ENCODE measurements around the gene IL23A.
A peak's percentile ranks its signal among the peaks of the same experiment; 100 is the strongest.
"Not testable (repeated sequence)": the region's sequence is repeated elsewhere in the genome, so short reads cannot be mapped to it uniquely, and the experiment has no call there.

Gene IL23A, protein sequence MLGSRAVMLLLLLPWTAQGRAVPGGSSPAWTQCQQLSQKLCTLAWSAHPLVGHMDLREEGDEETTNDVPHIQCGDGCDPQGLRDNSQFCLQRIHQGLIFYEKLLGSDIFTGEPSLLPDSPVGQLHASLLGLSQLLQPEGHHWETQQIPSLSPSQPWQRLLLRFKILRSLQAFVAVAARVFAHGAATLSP

DNA sequence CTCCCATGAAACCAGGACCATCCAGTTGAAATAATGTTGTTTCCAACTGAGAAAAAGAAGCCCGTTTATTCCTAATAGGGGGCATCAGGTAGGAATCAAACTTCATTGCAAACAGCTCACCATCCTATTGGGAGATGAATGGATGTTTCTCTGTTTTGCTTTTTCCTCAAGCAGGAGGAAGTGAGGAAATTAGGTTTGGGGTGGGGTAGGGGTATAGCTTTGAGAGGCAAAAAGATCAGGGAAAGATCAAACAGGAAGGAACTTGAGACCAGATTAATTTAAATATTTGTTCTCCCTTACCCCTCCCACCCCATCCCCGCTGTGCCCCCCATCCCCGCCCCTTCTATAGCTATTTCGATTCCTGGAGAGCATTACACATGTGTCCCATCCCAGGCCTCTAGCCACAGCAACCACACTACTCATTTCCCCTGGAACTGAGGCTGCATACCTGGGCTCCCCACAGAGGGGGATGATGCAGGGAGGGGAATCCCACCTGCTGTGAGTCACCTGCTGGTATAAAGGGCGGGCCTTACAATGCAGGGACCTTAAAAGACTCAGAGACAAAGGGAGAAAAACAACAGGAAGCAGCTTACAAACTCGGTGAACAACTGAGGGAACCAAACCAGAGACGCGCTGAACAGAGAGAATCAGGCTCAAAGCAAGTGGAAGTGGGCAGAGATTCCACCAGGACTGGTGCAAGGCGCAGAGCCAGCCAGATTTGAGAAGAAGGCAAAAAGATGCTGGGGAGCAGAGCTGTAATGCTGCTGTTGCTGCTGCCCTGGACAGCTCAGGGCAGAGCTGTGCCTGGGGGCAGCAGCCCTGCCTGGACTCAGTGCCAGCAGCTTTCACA is at the start of gene IL23A:
TSS of gene IL23A (plus strand) at position 577 of the 850 bp plus-strand sequence. CDS start at position 738, 161 bp downstream.
- no peak for DNase-seq

DNA sequence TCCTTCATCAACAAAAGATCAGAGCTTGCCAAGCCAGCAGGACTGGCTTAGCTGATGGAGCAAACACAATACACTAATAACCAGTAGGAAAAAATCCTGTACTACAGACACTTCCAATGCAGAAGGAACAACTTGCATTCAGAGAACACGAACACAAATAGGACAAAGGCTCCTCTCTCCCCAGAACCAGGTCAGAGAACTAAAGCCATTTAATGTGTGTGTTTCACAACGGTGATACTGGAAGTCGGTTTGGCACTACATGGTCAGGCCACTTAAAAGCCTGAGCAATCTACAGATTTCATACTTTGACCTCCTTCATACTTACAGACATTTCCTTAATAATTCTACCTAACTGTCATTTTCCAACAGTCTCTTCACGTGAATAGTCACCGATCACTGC is 44.9 kb upstream of the IL23A start:
- no peak for DNase-seq

- DNase-seq: no peak
Observed at GRCh38 chr12:56296295-56296694, 42.4 kb upstream of the IL23A start.

- no peak for DNase-seq
Observed at GRCh38 chr12:56297400-56297799, 41.3 kb upstream of the IL23A start.

GRCh38 chr12:56298828-56299227 is 39.9 kb upstream of the IL23A start:
- DNase-seq: no peak

DNA sequence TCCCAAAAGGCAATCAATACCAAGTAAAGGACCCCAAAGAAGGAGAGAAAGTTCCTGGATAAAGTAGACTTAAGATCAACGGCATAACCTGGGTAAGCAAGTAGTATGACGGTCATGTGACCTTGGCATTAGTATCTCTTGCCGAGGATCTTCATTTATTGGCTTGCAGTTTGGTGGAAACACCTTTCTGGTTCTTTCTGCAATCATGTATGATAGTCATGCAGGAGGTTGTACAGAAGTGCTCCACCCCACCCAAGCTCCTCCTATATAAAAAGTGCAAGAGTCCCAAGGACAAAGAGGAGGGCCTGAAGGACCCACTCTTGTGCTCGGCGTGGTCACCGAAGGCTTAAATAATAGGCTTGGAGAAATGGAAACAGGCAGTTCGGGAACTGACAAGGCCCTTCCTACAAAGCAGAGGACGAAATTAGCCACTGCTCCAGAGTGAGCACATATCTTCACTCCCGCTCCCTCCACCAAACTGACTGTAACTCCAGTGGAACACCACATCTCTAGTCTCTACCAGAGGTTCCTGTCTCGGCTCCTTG is 39.3 kb upstream of the IL23A start:
- no peak for DNase-seq

- peak; percentile 97 to 98 for DNase-seq
Observed at GRCh38 chr12:56299853-56300643, 38.6 kb upstream of the IL23A start, which contains the start of gene CS. CS (minus strand) TSS chr12:56300330; CDS start chr12:56300201, 129 bp downstream.

DNA sequence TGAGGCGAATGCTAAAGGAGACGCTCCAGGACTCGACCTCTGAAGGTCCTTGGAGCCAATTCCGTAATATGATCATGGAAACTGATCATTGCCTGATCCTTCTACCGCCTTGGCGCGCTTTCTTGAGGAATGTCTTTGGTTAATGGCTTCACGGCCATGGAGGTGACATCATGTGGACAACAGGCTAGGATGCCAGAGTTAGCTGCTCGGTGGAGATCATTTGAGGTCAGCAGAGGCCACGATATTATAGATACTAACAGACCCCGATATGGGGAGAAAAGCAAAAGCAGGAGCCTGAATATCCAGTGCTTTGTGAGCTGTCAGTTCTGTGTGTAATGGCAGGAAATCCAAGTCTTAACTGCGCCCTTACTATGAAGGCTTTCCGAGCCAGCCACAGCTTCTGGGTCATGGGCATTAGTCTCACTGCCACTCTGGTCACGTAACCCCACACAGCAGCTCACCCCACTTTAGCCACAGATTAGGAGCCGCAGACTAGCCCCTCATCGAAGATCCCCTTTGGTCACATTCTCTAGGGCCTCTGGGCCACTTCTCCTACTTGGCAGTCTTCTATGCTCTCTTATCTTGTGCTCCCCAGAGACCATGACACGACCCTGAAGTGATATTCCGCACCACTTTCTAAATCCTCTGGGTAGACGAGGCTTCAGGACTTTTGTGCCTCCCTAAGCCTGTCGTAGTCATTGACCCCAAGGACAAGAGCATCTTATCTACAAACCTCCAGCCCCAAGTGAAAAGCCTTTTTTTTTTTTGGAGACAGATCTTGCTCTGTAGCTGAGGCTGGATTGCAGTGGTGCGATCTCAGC is 37.8 kb upstream of the IL23A start:
- DNase-seq: no peak

GRCh38 chr12:56304276-56304675 is 34.4 kb upstream of the IL23A start:
- DNase-seq: no peak

DNA sequence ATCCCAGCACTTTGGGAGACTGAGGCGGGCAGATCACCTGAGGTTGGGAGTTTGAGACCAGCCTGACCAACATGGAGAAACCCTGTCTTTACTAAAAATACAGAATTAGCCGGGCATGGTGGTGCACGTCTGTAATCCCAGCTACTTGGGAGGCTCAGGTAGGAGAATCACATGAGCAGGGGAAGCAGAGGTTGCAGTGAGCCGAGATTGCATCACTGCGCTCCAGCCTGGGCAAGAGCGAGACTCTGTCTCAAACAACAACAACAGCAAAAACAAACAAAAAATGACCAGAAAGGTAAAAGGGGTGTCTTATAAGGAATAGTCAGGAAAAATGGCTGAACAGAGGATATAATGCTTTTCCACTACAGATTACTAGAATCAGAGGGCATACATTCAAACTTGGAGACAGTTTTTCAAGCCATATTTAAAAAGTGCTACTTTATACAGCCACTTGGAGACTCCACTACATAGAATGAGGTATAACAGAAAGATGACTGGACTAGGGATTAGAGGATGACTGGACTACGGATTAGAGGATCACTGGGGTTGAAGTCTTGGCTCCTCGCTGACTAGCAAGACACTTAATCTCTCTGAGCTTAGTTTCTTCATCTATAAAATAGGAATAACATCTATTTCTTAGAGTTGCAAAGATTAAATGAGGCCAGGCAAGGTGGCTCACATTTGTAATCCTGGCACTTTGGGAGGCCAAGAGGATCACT is 33.7 kb upstream of the IL23A start:
- no peak for DNase-seq

DNA sequence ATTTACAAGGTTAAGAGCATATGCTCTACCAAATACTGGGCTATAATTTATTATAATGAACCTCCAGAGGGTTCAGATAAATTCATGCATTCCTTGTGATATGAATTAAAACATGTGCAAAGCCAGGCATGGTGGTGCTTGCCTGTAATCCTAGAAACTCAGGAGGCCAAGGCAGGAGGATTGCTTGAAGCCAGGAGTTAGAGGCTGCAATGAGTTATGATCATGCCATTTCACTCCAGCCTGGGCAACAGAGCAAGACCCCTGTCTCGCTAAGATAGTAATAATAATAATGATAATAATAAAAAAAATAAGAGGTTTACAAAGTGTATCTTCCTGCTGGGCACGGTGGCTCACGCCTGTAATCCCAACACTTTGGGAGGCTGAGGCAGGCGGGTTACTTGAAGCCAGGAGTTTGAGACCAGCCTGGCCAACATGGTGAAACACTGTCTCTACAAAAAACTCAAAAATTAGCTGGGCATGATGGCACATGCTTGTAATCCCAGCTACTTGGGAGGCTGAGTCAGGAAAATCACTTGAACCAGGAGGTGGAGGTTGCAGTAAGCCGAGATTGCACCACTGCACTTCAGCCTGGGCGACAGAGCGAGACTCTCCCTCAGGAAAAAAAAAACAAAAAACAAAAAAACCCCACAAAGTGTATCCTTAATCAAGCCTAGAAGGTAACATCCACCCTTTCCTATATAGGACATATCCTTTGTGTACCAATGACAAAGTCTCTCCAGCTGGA is 31.3 kb upstream of the IL23A start:
- no peak for DNase-seq

GRCh38 chr12:56308714-56309113 is 30.0 kb upstream of the IL23A start:
- DNase-seq: no peak

DNA sequence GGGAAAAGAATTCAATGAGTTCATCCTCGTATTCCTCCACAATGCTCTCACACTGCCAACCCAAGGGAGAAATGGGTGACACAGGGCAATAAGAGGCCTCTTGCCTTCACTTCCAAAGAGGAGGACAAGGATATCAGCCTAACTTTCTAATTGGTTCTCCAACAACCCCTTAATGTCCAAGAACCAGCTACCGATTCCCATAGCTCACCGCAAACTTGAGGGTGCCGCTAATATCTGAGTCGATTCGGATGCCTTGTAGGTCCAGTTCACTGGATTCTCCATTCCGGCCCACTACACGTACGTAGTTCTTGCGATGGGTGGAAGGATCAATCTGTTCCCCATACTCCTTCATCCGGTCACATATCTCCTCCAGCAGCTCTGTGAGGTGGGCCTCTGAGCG is 27.7 kb upstream of the IL23A start:
- no peak for DNase-seq

GRCh38 chr12:56315249-56315621 is 23.4 kb upstream of the IL23A start:
- peak; percentile 24 to 38 for DNase-seq

DNA sequence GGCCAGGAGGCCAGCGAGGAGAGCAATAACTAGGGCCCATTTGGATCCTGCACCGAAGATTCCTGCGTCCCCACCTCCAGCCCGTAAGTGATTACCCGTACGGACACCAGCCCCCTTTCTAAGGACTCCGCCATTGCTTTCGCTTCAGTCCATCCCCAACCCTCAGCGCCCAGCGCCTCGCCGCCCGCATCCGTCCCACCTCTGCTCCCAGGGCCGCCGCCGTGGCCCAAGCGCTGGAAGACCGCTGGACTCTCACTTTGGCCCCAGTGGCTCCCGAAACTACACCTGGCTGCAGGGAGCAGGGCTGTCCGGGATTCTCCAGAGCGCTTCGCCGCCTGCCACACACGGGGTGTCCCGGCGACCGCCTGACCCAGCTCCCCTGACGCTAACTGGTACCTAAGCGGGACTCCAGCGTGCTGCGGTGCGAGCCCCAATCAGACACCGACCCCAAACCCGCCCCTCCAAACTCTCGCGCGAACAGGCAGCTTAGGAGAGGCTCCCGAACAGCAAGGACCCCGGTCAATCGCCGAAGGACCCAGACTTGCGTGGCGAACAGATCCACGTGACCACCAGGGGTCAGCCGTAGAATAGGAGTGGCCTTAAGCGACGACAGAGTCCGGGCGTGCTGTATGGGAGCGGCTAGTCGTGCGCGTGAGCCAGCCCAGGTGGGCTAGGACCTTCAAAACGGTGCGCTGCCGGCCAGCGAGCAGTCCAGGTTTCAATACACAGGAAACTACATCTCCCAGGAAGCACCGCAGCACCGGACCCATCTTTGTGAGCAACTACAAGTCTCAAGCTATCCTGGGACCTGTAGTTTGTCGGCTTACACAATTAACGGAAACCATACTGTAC is 22.8 kb upstream of the IL23A start, which contains the start of gene CNPY2:
TSS of gene CNPY2 (minus strand) at position 367 of the 852 bp plus-strand sequence. CDS start 771 bp downstream, outside the sequence.
- peak; percentile 94 to 95 for DNase-seq

- no peak for DNase-seq
Observed at GRCh38 chr12:56317675-56318074, 21.0 kb upstream of the IL23A start.

DNA sequence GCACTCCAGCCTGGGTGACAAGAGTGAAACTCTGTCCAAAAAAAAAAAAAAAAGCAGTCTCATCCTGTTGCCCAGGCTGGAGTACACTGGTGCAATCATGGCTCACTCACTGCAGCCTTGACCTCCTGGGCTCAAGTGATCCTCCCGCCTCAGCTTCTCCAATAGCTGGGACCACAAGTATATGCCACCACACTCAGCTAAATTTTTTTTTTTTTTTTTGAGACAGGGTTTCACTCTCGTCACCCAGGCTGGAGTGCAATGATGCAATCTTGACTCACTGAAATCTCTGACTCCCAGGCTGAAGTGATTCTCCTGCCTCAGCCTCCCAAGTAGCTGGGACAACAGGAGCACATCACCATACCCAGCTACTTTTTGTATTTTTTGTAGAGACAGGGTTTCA is 17.7 kb upstream of the IL23A start:
- no peak for DNase-seq

- not testable (repeated sequence) for DNase-seq
Observed at GRCh38 chr12:56321610-56322009, 17.1 kb upstream of the IL23A start.

DNA sequence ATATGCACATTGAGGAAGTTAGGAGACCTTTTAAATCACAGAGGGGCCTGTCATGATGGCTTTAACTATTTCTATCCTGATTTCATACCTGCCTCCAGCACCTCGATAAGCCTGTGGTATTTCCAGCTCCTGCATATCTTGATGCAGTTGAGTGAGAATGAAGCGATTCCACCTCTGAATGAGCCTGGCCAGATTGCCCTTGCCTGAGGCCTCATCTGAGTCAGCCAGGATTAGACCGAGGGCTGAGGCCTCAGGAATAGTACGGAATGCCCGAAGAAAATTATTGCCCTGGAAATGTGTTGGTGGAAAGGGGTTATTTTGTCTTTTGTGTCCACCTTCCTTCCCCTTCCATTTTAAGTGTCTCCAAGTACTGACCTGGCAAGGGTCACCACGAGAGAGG is 14.5 kb upstream of the IL23A start:
- no peak for DNase-seq

GRCh38 chr12:56326126-56326525 is 12.6 kb upstream of the IL23A start:
- DNase-seq: no peak

Measured in hippocampal formation (tissue), 2 donors.